AG04450 (cell line): Measurements from ENCODE around the gene LAPTM5. TPM values are rescaled to one million over a fixed set of nuclear protein-coding genes. Genes with fewer than 3 reads are reported as not detected.

Source experiments
- CTCF ChIA-PET: fragments of 300-600, 350-600 bp; formaldehyde crosslinking; extraction: SDS; loops from one replicate; lab custom pipeline; 2022; ENCODE audit warnings: antibody characterized with exemption, inconsistent platforms; lab: Charles Lee
- POLR2A ChIA-PET: fragments of 350-600 bp; formaldehyde crosslinking; extraction: SDS; loops from one replicate; lab custom pipeline; 2021; ENCODE audit warnings: antibody characterized with exemption, inconsistent platforms; lab: Yijun Ruan, JAX
- DNase-seq: peaks from one replicate; pipeline ENCODE4 v3.0.0-alpha.2; 2011; ENCODE audit warnings: low read depth, low spot score
- H3K27ac ChIP-seq: one replicate; pipeline ENCODE4 v1.5.1; 2012; ENCODE audit warnings: low read depth, low read length, control low read depth
- H3K27me3 ChIP-seq: one replicate; pipeline ENCODE4 v1.6.0; 2012; ENCODE audit warnings: low read length; ENCODE audit not compliant: control insufficient read depth, insufficient read depth
- H3K4me3 ChIP-seq: 2 replicates; pipeline ENCODE4 v1.5.1; 2011; ENCODE audit warnings: mild to moderate bottlenecking, low read depth, low read length, control low read depth
- H3K9me3 ChIP-seq: 2 replicates; pipeline ENCODE4 v1.5.1; 2012; ENCODE audit warnings: low read length; ENCODE audit not compliant: control insufficient read depth, insufficient read depth
- CTCF ChIP-seq: IDR thresholded peaks from 2 replicates; pipeline ENCODE4 v1.5.1; 2011; ENCODE audit warnings: low read depth, low read length, control low read depth, inconsistent platforms
- polyA plus RNA-seq: library from polyadenylated mRNA; depleted of rRNA; stranded (reverse); fragments of >200 nt; gene quantifications from 2 replicates; pipeline ENCODE4 v1.2.3, GENCODE V29; 2011

Gene LAPTM5
- polyA plus RNA-seq, 1 experiment = 0.53 TPM

- no peak for TF ChIP-seq CTCF
- Histone ChIP-seq H3K27ac (no peak overlapping the region), H3K27me3 (peaks cover 5% of the 10 kb centered on the region), H3K4me3 (no peak overlapping the region), H3K9me3 (peaks cover 7% of the 10 kb centered on the region)
- CTCF ChIA-PET = interaction anchor here (0.6 to 5.3 kb wide), 3 partner anchors 16 to 44 kb away, joined by 3 to 31 read pairs (median 16); no protein-coding TSS in a partner anchor
- DNase-seq = no peak
- POLR2A ChIA-PET = no interaction called here
Observed at GRCh38 chr1:30762930-30763650, 5.5 kb upstream of the LAPTM5 start.

- POLR2A ChIA-PET = no interaction called here
- Histone ChIP-seq H3K27ac (no peak overlapping the region), H3K9me3 (peaks cover 7% of the 10 kb centered on the region), H3K27me3 (peaks cover 5% of the 10 kb centered on the region), H3K4me3 (no peak overlapping the region)
- CTCF ChIA-PET = interaction anchor here (0.6 to 5.3 kb wide), 4 partner anchors 17 to 44 kb away, joined by 3 to 31 read pairs (median 10); no protein-coding TSS in a partner anchor
- TF ChIP-seq CTCF = no peak
- no peak for DNase-seq
Observed at GRCh38 chr1:30762152-30762929, 4.8 kb upstream of the LAPTM5 start.

- CTCF ChIA-PET = interaction anchor here (1.0 to 5.3 kb wide), 6 partner anchors 17 to 167 kb away, joined by 3 to 31 read pairs (median 4); no protein-coding TSS in a partner anchor
- Histone ChIP-seq H3K27ac (no peak overlapping the region), H3K4me3 (no peak overlapping the region), H3K27me3 (peaks cover 5% of the 10 kb centered on the region), H3K9me3 (peaks cover 7% of the 10 kb centered on the region)
- DNase-seq = no peak
- POLR2A ChIA-PET = interaction anchor here (0.6 kb wide), 1 partner anchor 10 kb away, joined by 7 read pairs; no protein-coding TSS in a partner anchor
- TF ChIP-seq CTCF = no peak
Observed at GRCh38 chr1:30761381-30762151, 4.0 kb upstream of the LAPTM5 start.

DNA sequence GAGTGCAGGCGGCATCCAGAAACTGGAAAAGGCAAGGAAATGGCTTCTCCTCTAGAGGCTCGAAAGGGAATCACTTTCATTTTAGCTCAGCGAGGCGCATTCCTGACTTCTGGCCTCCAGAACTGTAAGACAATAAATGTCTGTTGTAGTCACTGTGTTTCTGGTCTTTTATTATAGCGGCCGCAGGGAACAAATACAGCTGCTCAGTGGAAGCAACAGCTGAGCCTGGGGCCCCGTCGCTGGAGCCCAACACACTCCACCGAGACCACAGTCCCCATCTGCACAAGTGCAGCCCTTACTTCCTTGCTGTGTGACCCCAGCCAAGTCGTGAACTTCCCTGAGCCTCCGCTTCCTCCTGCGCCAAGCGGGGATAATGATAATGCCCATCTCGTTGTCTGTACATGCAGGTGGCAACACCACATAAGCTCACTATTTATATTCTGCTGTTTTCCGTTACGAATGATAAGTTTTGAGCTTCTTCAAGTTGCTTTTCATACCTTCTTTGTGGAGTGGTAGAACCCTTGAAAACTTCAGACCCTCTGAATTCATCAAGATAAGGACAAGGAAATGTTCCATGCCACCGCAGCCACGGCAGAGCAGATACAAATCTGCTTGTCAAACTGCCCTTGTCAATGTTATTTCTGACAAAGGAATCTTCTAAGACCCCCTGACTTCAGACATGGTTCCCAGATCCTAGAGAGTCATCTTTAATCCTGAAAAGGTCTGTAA, 3.2 kb upstream of the LAPTM5 start:
- ChIA-PET CTCF (interaction anchor here (1.0 to 5.3 kb wide), 6 partner anchors 18 to 168 kb away, joined by 3 to 31 read pairs (median 4); no protein-coding TSS in a partner anchor), POLR2A (interaction anchor here (0.6 kb wide), 2 partner anchors 9 kb away, joined by 3 to 7 read pairs; no protein-coding TSS in a partner anchor)
- Histone ChIP-seq H3K27ac (no peak overlapping the region), H3K9me3 (peaks cover 7% of the 10 kb centered on the region), H3K27me3 (peaks cover 5% of the 10 kb centered on the region), H3K4me3 (no peak overlapping the region)
- no peak for DNase-seq
- no peak for TF ChIP-seq CTCF
